ENCODE measurements around the gene CSNK1G1.

DNA sequence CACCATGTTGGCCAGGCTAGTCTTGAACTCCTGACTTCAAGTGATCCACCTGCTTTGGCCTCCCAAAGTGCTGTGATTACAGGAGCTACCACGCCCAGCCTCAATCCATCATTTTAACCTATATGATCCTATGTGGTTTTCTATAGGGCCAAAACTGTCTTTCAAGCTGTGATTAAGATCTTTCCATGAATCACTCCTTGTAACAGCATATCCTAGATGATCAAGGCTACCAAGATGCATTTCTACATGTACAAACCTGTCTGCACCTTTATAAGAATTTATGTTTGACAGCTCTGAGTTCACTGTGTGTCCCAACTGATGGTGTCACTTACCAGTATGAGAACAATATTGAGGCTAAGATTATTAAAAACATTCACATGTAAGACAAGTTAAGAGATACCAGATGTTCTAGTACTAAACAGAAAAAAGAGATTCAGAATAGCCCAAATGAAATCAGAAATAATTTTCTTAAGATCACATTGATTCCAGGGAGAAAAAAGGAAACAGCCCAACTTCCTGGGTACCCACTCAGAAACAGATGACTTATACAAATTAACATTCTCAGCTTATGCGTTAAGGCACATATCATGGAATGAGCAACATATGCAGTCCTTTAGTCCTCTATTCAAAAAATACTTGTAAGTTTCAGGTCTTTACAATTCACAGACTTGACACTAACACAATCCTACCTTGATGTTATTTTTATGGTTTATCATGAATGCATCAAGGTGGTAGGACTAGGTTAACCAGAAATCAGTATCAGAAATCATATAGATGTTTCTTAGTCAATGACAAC lies 168.4 kb downstream of the CSNK1G1 start:
- TF ChIP-seq, protein P1, sequence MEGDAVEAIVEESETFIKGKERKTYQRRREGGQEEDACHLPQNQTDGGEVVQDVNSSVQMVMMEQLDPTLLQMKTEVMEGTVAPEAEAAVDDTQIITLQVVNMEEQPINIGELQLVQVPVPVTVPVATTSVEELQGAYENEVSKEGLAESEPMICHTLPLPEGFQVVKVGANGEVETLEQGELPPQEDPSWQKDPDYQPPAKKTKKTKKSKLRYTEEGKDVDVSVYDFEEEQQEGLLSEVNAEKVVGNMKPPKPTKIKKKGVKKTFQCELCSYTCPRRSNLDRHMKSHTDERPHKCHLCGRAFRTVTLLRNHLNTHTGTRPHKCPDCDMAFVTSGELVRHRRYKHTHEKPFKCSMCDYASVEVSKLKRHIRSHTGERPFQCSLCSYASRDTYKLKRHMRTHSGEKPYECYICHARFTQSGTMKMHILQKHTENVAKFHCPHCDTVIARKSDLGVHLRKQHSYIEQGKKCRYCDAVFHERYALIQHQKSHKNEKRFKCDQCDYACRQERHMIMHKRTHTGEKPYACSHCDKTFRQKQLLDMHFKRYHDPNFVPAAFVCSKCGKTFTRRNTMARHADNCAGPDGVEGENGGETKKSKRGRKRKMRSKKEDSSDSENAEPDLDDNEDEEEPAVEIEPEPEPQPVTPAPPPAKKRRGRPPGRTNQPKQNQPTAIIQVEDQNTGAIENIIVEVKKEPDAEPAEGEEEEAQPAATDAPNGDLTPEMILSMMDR (IDR thresholded peaks at IDR 0.05), result no peak
- TF ChIP-seq MAZ (IDR thresholded peaks at IDR 0.05; ENCODE audit: borderline replicate concordance, low read depth, low read length) (no peak), RNF2 (IDR thresholded peaks at IDR 0.05; ENCODE audit: borderline replicate concordance, low read depth) (no peak)

Measured in A549 (cell line).